ENCODE results near the gene SPTBN5. TPM values are rescaled to one million over a fixed set of nuclear protein-coding genes. Genes with fewer than 3 reads are reported as not detected.

Gene SPTBN5
- total and polyA plus RNA-seq, 12 donors = under 0.01 to 6.8 (median 0.55) TPM

DNA sequence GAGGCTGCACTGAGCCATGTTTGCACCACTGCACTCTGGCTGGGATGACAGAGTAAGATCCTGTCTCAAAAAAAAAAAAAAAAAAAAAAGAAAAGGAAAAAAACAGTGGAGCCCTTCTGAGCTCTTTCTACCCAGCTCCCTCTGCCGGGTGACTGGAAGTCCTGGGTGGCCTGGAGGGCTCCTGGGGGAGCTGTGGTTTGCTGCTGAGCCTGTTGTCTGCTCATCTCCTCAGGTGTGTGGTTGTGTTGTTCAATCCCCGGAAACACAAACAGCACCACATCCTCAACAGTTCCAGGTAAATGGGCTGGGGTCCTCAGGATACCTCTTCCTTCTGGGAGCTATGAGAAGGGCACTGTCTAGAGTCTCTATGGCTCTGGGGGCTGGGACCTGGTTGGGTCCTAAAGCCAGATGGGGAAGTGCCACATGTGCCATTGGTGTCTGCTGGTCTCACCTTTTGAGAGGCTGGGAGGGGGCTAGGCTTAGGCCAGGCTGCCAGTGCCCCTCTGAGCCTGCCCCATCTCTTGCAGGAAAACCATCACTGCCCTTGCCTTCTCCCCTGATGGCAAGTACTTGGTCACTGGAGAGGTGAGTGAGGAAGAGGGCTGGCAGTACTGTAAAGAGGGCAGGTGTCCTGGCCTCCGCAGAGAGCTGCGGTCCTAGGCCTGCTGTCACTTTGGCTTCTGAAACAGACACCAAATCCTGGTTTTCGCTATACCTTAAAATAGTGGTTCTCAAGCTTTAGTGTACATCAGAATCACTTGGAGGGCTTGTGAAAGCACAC is 83.0 kb downstream of the SPTBN5 start:
- peaks cover 0 to 34% of the 10 kb centered on the region in 2 donors for H3K36me3 ChIP-seq (replicated peaks in 1 of 2)
- no peak overlapping the region for H3K27ac ChIP-seq
- TF ChIP-seq POLR2A (IDR thresholded peaks at IDR 0.05) (no peak), CTCF (IDR thresholded peaks at IDR 0.05) (no peak)
- intact Hi-C loops (cut with DNase I) = loop anchor here (5.0 kb wide), 3 partner anchors 39 to 254 kb away; partner anchors contain the start of genes MAPKBP1 (in 1 of the 2) and TYRO3 (in 1 of the 2)
- H3K4me1 ChIP-seq (replicated peaks in 1 of 2) = peaks cover 0 to 4% of the 10 kb centered on the region in 2 donors
- no peaks in the 10 kb centered on the region for H3K27me3 ChIP-seq
- peak in 1 of 7 donors; percentile 51 for DNase-seq
- no peaks in the 10 kb centered on the region for H3K9me3 ChIP-seq (replicated peaks in 1 of 3)
- H3K4me3 ChIP-seq = no peak overlapping the region
- WGBS, 4 donors = 88 to 95% (median 92%) methylated on average over 5 of the region's 5 CpGs

GRCh38 chr15:41809526-41810220 is 84.2 kb downstream of the SPTBN5 start:
- TF ChIP-seq POLR2A (IDR thresholded peaks at IDR 0.05) = no peak
- TF ChIP-seq CTCF (IDR thresholded peaks at IDR 0.05) = no peak
- Histone ChIP-seq H3K9me3 (replicated peaks in 1 of 3) (no peaks in the 10 kb centered on the region), H3K36me3 (replicated peaks in 1 of 2) (peaks cover 0 to 23% of the 10 kb centered on the region in 2 donors), H3K27me3 (no peaks in the 10 kb centered on the region), H3K27ac (no peak overlapping the region), H3K4me1 (replicated peaks in 1 of 2) (peaks cover 0 to 4% of the 10 kb centered on the region in 2 donors), H3K4me3 (no peak overlapping the region)
- 80 to 88% (median 83%) methylated on average over 11 to 12 of the region's 12 CpGs for WGBS, 4 donors
- intact Hi-C loops (cut with DNase I) = loop anchor here (2.0 to 5.0 kb wide), 4 partner anchors 37 to 252 kb away; partner anchors contain the start of genes MAPKBP1 (in 1 of the 2) and TYRO3 (in 1 of the 2)
- no peak for DNase-seq

- TF ChIP-seq CTCF (IDR thresholded peaks at IDR 0.05) = no peak
- TF ChIP-seq POLR2A (IDR thresholded peaks at IDR 0.05) = no peak
- WGBS, 4 donors = 65 to 79% (median 69%) methylated on average over 2 of the region's 2 CpGs
- H3K27me3 ChIP-seq = no peaks in the 10 kb centered on the region
- DNase-seq = no peak
- H3K4me1 ChIP-seq (replicated peaks in 1 of 2) = peaks cover 0 to 4% of the 10 kb centered on the region in 2 donors
- intact Hi-C loops (cut with DNase I) = loop anchor here in 1 of 2 donors (2.0 kb wide), 1 partner anchor 36 kb away; no protein-coding TSS in a partner anchor
- peaks cover 0 to 19% of the 10 kb centered on the region in 2 donors for H3K36me3 ChIP-seq (replicated peaks in 1 of 2)
- H3K4me3 ChIP-seq = no peak overlapping the region
- no peaks in the 10 kb centered on the region for H3K9me3 ChIP-seq (replicated peaks in 1 of 3)
- no peak overlapping the region for H3K27ac ChIP-seq
Observed at GRCh38 chr15:41809121-41809520, 84.7 kb downstream of the SPTBN5 start.
